ENCODE measurements around the gene USH1G.

USH1G gene

GRCh38 chr17:74945543-74945942, 22.5 kb upstream of the USH1G start:
- TF ChIP-seq, protein P1, sequence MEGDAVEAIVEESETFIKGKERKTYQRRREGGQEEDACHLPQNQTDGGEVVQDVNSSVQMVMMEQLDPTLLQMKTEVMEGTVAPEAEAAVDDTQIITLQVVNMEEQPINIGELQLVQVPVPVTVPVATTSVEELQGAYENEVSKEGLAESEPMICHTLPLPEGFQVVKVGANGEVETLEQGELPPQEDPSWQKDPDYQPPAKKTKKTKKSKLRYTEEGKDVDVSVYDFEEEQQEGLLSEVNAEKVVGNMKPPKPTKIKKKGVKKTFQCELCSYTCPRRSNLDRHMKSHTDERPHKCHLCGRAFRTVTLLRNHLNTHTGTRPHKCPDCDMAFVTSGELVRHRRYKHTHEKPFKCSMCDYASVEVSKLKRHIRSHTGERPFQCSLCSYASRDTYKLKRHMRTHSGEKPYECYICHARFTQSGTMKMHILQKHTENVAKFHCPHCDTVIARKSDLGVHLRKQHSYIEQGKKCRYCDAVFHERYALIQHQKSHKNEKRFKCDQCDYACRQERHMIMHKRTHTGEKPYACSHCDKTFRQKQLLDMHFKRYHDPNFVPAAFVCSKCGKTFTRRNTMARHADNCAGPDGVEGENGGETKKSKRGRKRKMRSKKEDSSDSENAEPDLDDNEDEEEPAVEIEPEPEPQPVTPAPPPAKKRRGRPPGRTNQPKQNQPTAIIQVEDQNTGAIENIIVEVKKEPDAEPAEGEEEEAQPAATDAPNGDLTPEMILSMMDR (IDR thresholded peaks at IDR 0.05; ENCODE audit: low read depth, low read length): no peak
- Histone ChIP-seq H3K4me3 (ENCODE audit: low read depth, low read length) (no peak overlapping the region), H3K36me3 (peaks cover 73% of the 10 kb centered on the region), H3K27me3 (ENCODE audit: insufficient read depth, low read depth, severe bottlenecking) (no peaks in the 10 kb centered on the region), H3K27ac (no peak overlapping the region), H3K9me3 (ENCODE audit: severe bottlenecking) (no peaks in the 10 kb centered on the region)
- DNase-seq: no peak

DNA sequence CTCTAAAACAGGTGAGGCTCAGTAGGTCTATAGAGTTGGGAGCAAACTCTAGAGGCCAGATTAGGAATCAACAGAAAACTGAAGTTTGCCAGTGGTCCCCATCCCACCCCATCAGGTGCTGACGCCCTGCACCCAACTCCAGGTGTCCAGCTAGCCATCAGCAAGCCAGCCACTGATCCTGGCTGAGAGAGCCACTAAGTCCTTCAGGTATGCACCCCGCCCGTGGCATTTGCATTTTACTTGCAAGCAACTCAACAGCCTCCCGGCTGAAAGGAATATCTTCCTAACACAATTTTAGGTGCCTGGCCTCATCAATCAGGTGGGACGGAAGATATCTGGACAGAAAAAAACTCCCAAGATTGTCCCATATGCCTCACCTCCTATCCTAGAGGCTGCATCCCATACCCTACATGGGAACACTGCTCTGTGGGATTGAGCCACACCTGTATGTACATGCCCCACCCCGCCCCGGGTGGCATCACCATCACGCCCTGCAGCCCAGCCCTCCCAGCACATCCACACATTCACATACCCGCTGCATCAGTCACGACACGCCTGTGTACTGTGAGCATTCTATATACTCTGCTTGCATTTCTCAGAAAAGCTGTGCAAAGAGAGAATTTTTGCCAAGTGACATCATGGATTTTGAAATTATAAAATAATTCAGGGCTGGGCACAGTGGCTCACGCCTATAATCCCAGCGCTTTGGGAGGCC, 20.9 kb upstream of the USH1G start:
- no peak for DNase-seq
- no peaks in the 10 kb centered on the region for H3K27me3 ChIP-seq (ENCODE audit: insufficient read depth, low read depth, severe bottlenecking)

GRCh38 chr17:74941128-74941725, 18.2 kb upstream of the USH1G start:
- TF ChIP-seq, protein P1 (IDR thresholded peaks at IDR 0.05; ENCODE audit: low read depth, low read length): no peak
- no peaks in the 10 kb centered on the region for H3K27me3 ChIP-seq (ENCODE audit: insufficient read depth, low read depth, severe bottlenecking)

More for the DNA sequence above, 20.9 kb upstream of the USH1G start:
- Histone ChIP-seq H3K27ac (no peak overlapping the region), H3K4me3 (ENCODE audit: low read depth, low read length) (no peak overlapping the region), H3K9me3 (ENCODE audit: severe bottlenecking) (no peaks in the 10 kb centered on the region), H3K36me3 (peaks cover 75% of the 10 kb centered on the region)
- TF ChIP-seq, protein P1 (IDR thresholded peaks at IDR 0.05; ENCODE audit: low read depth, low read length): no peak

DNA sequence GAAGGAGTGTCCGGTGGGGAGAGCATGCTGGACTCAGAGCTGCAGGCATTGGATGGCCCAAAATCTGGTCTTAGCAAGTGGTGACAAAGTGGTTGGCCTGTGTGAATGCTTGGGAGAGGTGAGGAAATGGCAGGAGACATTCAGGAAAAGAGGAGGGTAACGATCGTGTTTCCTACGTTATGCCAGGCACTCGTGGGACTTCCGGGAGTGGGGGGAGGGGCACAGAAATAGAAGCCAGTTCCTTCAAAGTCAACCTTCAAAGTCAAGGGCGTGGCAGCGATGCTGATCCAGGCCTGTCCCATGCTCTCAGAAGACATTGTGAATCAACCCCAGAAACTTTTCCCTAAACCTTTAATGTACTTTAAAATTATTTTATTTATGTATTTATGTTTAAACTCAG, 16.5 kb upstream of the USH1G start:
- DNase-seq: no peak
- no peaks in the 10 kb centered on the region for H3K27me3 ChIP-seq (ENCODE audit: insufficient read depth, low read depth, severe bottlenecking)
- H3K36me3 ChIP-seq: peaks cover 44% of the 10 kb centered on the region
- no peak overlapping the region for H3K4me3 ChIP-seq (ENCODE audit: low read depth, low read length)
- no peak overlapping the region for H3K27ac ChIP-seq
- H3K9me3 ChIP-seq (ENCODE audit: severe bottlenecking): no peaks in the 10 kb centered on the region
- TF ChIP-seq, protein P1 (IDR thresholded peaks at IDR 0.05; ENCODE audit: low read depth, low read length): no peak

More at GRCh38 chr17:74941128-74941725, 18.2 kb upstream of the USH1G start:
- H3K4me3 ChIP-seq (ENCODE audit: low read depth, low read length): no peak overlapping the region
- H3K9me3 ChIP-seq (ENCODE audit: severe bottlenecking): no peaks in the 10 kb centered on the region
- no peak for DNase-seq
- peaks cover 55% of the 10 kb centered on the region for H3K36me3 ChIP-seq
- H3K27ac ChIP-seq: no peak overlapping the region

- no peaks in the 10 kb centered on the region for H3K27me3 ChIP-seq (ENCODE audit: insufficient read depth, low read depth, severe bottlenecking)
- no peaks in the 10 kb centered on the region for H3K9me3 ChIP-seq (ENCODE audit: severe bottlenecking)
- no peak for DNase-seq
- H3K36me3 ChIP-seq: peaks cover 32% of the 10 kb centered on the region
- H3K27ac ChIP-seq: peak overlapping the region; percentile 22
- H3K4me3 ChIP-seq (ENCODE audit: low read depth, low read length): no peak overlapping the region
- TF ChIP-seq, protein P1 (IDR thresholded peaks at IDR 0.05; ENCODE audit: low read depth, low read length): no peak
Observed at GRCh38 chr17:74938194-74938950, 15.3 kb upstream of the USH1G start.

Data from WERI-Rb-1 (cell line).